Epithelial cell of esophagus (primary cell): Measurements from ENCODE around the gene FRA10AC1.
A peak's percentile ranks its signal among the peaks of the same experiment; 100 is the strongest.
"Not testable (repeated sequence)": the region's sequence is repeated elsewhere in the genome, so short reads cannot be mapped to it uniquely, and the experiment has no call there.

Experiments used
- DNase-seq: peaks from one replicate; pipeline ENCODE4 v3.0.0; 2010; ENCODE audit warnings: low read depth
- H3K4me3 ChIP-seq: 2 replicates; pipeline ENCODE4 v1.5.1; 2011; ENCODE audit warnings: mild to moderate bottlenecking, low read length, control low read depth
- CTCF ChIP-seq: IDR thresholded peaks from 2 replicates; pipeline ENCODE4 v1.5.1; 2011; ENCODE audit warnings: low read depth, mild to moderate bottlenecking, low read length, control low read depth, inconsistent platforms; ENCODE audit not compliant: insufficient read depth; ENCODE audit errors: missing control alignments

FRA10AC1 gene

GRCh38 chr10:93707623-93708022 is 5.2 kb upstream of the FRA10AC1 start:
- no peak for TF ChIP-seq CTCF
- DNase-seq = no peak

GRCh38 chr10:93704451-93704850 is 2.1 kb upstream of the FRA10AC1 start:
- H3K4me3 ChIP-seq = no peak overlapping the region
- no peak for TF ChIP-seq CTCF
- no peak for DNase-seq

More at GRCh38 chr10:93707623-93708022, 5.2 kb upstream of the FRA10AC1 start:
- H3K4me3 ChIP-seq = no peak overlapping the region

GRCh38 chr10:93703841-93704240 is 1.4 kb upstream of the FRA10AC1 start:
- H3K4me3 ChIP-seq = no peak overlapping the region
- TF ChIP-seq CTCF = no peak
- no peak for DNase-seq

GRCh38 chr10:93703066-93703465 is 674 bp upstream of the FRA10AC1 start:
- H3K4me3 ChIP-seq = peak overlapping the region; percentile 94
- no peak for TF ChIP-seq CTCF
- DNase-seq = peak; percentile 7

GRCh38 chr10:93701866-93702209 is 554 bp downstream of the FRA10AC1 start:
- peak overlapping the region; percentile 94 for H3K4me3 ChIP-seq
- DNase-seq = peak; percentile 57
- no peak for TF ChIP-seq CTCF

GRCh38 chr10:93697207-93697606 is 5.2 kb downstream of the FRA10AC1 start:
- H3K4me3 ChIP-seq = no peak overlapping the region
- DNase-seq = no peak
- no peak for TF ChIP-seq CTCF

- DNase-seq, H3K4me3 ChIP-seq: not testable (repeated sequence)
Observed at GRCh38 chr10:93696582-93696981, 5.8 kb downstream of the FRA10AC1 start.

- TF ChIP-seq CTCF = no peak
Observed at GRCh38 chr10:93695740-93696139, 6.7 kb downstream of the FRA10AC1 start.

More at GRCh38 chr10:93695740-93696139, 6.7 kb downstream of the FRA10AC1 start:
- no peak for DNase-seq
- H3K4me3 ChIP-seq = no peak overlapping the region
